Measurements from ENCODE around the gene FRMD4A.

FRMD4A gene

DNA sequence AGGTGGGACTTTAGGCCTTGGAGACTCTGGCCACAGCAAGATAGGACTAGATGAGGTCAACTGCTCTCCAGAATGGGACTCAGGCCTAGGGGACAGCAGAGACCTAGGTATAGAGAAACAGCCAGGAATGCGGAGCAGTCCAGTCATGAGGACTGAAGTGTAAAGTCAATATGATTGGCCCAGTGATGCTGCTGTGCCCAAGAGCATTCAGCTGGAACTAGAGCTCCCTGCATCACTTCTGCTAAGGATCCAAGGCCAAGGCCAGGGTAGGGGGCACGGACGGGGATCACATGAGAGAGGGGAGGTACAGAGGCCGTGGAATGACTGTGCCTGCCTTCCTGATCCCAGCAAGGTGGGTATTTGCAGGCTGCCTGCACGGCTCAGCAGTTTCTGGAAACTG is 237.9 kb downstream of the FRMD4A start:
- H3K4me3 ChIP-seq (replicated peaks; ENCODE audit: low read depth, low read length): no peak overlapping the region
- TF ChIP-seq, protein P1, sequence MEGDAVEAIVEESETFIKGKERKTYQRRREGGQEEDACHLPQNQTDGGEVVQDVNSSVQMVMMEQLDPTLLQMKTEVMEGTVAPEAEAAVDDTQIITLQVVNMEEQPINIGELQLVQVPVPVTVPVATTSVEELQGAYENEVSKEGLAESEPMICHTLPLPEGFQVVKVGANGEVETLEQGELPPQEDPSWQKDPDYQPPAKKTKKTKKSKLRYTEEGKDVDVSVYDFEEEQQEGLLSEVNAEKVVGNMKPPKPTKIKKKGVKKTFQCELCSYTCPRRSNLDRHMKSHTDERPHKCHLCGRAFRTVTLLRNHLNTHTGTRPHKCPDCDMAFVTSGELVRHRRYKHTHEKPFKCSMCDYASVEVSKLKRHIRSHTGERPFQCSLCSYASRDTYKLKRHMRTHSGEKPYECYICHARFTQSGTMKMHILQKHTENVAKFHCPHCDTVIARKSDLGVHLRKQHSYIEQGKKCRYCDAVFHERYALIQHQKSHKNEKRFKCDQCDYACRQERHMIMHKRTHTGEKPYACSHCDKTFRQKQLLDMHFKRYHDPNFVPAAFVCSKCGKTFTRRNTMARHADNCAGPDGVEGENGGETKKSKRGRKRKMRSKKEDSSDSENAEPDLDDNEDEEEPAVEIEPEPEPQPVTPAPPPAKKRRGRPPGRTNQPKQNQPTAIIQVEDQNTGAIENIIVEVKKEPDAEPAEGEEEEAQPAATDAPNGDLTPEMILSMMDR (IDR thresholded peaks at IDR 0.05; ENCODE audit: low read depth, low read length, missing control alignments): no peak

DNA sequence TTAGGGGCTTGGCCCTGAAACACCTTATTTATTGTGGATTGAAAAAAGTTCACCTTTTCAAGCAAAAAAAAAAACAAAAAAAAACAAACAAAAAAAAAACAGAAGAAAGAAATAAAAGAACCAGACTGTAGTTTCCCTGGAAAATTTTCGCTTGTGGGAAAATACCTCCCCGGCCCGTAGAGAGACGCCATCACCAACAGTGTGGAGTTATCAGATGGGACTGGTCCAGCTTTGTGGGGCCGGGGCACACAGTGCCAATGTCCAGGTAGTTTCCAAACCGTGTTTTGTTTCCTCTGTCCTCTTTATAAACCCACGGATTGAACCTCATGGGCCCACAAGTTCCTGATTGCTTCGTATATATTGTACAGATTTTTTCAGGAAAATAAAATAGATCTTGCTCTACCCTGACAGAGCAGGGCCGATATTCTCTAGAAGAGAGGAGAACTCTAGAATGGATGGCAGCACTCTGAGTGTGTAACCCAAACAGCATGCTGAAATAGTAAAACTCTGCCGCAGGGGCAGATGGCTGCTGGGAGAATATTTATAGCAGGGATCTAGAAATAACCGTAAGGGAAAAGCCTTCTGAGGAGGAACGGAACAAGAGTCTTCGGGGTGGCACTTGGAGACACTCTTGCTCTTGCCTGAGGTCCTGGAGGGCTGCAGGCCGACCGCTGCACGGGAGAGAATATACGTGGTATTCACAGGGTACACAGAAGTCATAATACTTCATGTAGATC is 241.0 kb downstream of the FRMD4A start:
- TF ChIP-seq, protein P1 (IDR thresholded peaks at IDR 0.05; ENCODE audit: low read depth, low read length, missing control alignments): no peak
- no peak overlapping the region for H3K4me3 ChIP-seq (replicated peaks; ENCODE audit: low read depth, low read length)
- DNase-seq (ENCODE audit: extremely low read depth, low read depth): no peak

More for the DNA sequence above, 237.9 kb downstream of the FRMD4A start:
- no peak for DNase-seq (ENCODE audit: extremely low read depth, low read depth)

- TF ChIP-seq, protein P1 (IDR thresholded peaks at IDR 0.05; ENCODE audit: low read depth, low read length, missing control alignments): no peak
- H3K4me3 ChIP-seq (replicated peaks; ENCODE audit: low read depth, low read length): no peak overlapping the region
- no peak for DNase-seq (ENCODE audit: extremely low read depth, low read depth)
These were observed 243.2 kb downstream of the FRMD4A start for GRCh38 chr10:14087566-14087965.

- no peak for DNase-seq (ENCODE audit: extremely low read depth, low read depth)
- TF ChIP-seq, protein P1 (IDR thresholded peaks at IDR 0.05; ENCODE audit: low read depth, low read length, missing control alignments): no peak
- no peak overlapping the region for H3K4me3 ChIP-seq (replicated peaks; ENCODE audit: low read depth, low read length)
These were observed 244.1 kb downstream of the FRMD4A start for GRCh38 chr10:14086596-14086995.

DNA sequence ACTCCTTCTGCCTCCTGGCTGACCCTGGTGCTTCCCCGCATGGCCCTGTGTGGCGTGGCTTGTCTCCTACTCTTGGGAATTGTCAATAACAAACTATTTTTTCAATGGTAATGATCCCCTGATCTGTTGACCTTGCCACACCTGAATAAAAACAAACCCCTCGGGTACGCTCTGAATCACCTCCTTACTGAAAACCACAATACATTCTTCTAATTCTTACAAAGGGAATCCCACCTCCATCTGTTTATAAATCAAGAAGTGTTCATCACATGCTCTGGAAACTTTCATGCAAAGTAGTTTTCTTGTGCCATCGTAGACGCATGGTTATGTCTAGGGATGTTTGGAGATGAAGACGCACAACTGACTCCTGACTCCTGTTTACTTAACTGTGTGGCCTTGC is 245.8 kb downstream of the FRMD4A start:
- TF ChIP-seq, protein P1 (IDR thresholded peaks at IDR 0.05; ENCODE audit: low read depth, low read length, missing control alignments): no peak
- H3K4me3 ChIP-seq (replicated peaks; ENCODE audit: low read depth, low read length): no peak overlapping the region
- no peak for DNase-seq (ENCODE audit: extremely low read depth, low read depth)

- TF ChIP-seq, protein P1 (IDR thresholded peaks at IDR 0.05; ENCODE audit: low read depth, low read length, missing control alignments): no peak
- DNase-seq (ENCODE audit: extremely low read depth, low read depth): no peak
- H3K4me3 ChIP-seq (replicated peaks; ENCODE audit: low read depth, low read length): no peak overlapping the region
These were observed 249.9 kb downstream of the FRMD4A start for GRCh38 chr10:14080795-14081194.

DNA sequence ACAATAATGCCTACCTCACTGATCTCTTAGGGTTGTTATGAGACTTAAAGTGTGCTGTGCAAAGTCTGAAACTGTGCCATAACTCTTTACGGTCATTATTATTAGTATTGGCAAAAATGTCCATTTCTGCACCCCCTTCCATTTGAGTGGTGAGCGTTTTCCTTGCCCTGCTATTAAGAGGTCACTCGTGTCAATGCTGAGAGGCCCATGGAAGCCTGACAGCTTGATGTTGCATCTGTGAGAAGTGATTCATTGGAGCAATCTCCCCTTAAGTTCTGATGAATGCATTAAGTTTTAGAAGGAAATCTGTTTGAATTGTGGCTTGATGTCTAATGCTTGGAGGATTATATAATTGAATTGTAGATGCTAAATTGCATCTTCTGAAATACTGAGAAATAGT is 253.3 kb downstream of the FRMD4A start:
- H3K4me3 ChIP-seq (replicated peaks; ENCODE audit: low read depth, low read length): no peak overlapping the region
- DNase-seq (ENCODE audit: extremely low read depth, low read depth): no peak
- TF ChIP-seq, protein P1 (IDR thresholded peaks at IDR 0.05; ENCODE audit: low read depth, low read length, missing control alignments): no peak
